Muscle of leg (tissue), 11 donors: ENCODE measurements around the gene SLC15A5. TPM values are rescaled to one million over a fixed set of nuclear protein-coding genes. Genes with fewer than 3 reads are reported as not detected.
A peak's percentile ranks its signal among the peaks of the same experiment; 100 is the strongest.

ENCODE experiments used
- DNase-seq: peaks from one replicate; pipeline ENCODE4 v3.0.0; 2013
- H3K27ac ChIP-seq: one replicate; pipeline ENCODE4 v1.5.1; 2013; ENCODE audit warnings: mild to moderate bottlenecking, low read length, control low read depth
- H3K27me3 ChIP-seq: one replicate; pipeline ENCODE4 v1.6.1; 2013; ENCODE audit warnings: low read length; ENCODE audit not compliant: control insufficient read depth, insufficient read depth
- H3K36me3 ChIP-seq: one replicate; pipeline ENCODE4 v1.6.1; 2013; ENCODE audit warnings: low read length; ENCODE audit not compliant: control insufficient read depth, insufficient read depth
- H3K4me1 ChIP-seq: one replicate; pipeline ENCODE4 v1.6.1; 2013; ENCODE audit warnings: low read length; ENCODE audit not compliant: control insufficient read depth, insufficient read depth
- H3K4me3 ChIP-seq: one replicate; pipeline ENCODE4 v1.5.1; 2013; ENCODE audit warnings: low read length, control low read depth
- H3K9me3 ChIP-seq: replicated peaks from 2 replicates; pipeline ENCODE4 v1.6.1; 2013; ENCODE audit warnings: low read depth, low read length; ENCODE audit not compliant: control insufficient read depth
- WGBS: methylation state at CpG from one replicate; pipeline ENCODE4 v1.1.5; 2013; ENCODE audit warnings: missing lambda C conversion rate; ENCODE audit not compliant: insufficient coverage; 5-methylcytosine and 5-hydroxymethylcytosine counted together
- polyA plus RNA-seq, 8 donors: library from polyadenylated mRNA; unstranded; fragments of 120-200 nt; gene quantifications; one replicate each; pipeline versions ENCODE4 v1.2.1 to v1.2.3, GENCODE V29; 2013; ENCODE audit warnings: inconsistent platforms in 1 of 8, low replicate concordance in 1 of 8; ENCODE audit not compliant: insufficient read length in 8 of 8, insufficient read depth in 1 of 8
- total RNA-seq: library from RNA; stranded (reverse); fragments of 120-200 nt; gene quantifications from one replicate; pipeline ENCODE4 v1.2.4, GENCODE V29; 2013

Gene SLC15A5
- total and polyA plus RNA-seq, 9 donors, result 0.04 TPM; not detected in 8

GRCh38 chr12:16229676-16230075 is 47.8 kb downstream of the SLC15A5 start:
- WGBS, result no CpG with 5 or more reads among the region's 1 CpG
- peaks cover 8% of the 10 kb centered on the region for H3K9me3 ChIP-seq
- H3K27ac ChIP-seq, result no peak overlapping the region
- DNase-seq, result no peak
- no peaks in the 10 kb centered on the region for H3K36me3 ChIP-seq
- no peak overlapping the region for H3K4me3 ChIP-seq
- H3K4me1 ChIP-seq, result no peaks in the 10 kb centered on the region
- no peaks in the 10 kb centered on the region for H3K27me3 ChIP-seq

- Histone ChIP-seq H3K9me3 (peaks cover 8% of the 10 kb centered on the region), H3K27me3 (no peaks in the 10 kb centered on the region), H3K4me1 (no peaks in the 10 kb centered on the region), H3K27ac (no peak overlapping the region), H3K4me3 (no peak overlapping the region), H3K36me3 (no peaks in the 10 kb centered on the region)
- WGBS, result 80% methylated on average over 2 of the region's 2 CpGs
- DNase-seq, result no peak
Measured at GRCh38 chr12:16228067-16228466, 49.4 kb downstream of the SLC15A5 start.

- WGBS, result 40% methylated on average over 2 of the region's 4 CpGs
- Histone ChIP-seq H3K4me1 (no peaks in the 10 kb centered on the region), H3K36me3 (no peaks in the 10 kb centered on the region), H3K4me3 (no peak overlapping the region), H3K27me3 (no peaks in the 10 kb centered on the region), H3K27ac (no peak overlapping the region), H3K9me3 (no peaks in the 10 kb centered on the region)
- DNase-seq, result no peak
Measured at GRCh38 chr12:16225692-16226091, 51.8 kb downstream of the SLC15A5 start.

- WGBS, result 100% methylated on average over 2 of the region's 3 CpGs
- H3K4me3 ChIP-seq, result no peak overlapping the region
- no peaks in the 10 kb centered on the region for H3K9me3 ChIP-seq
- H3K27me3 ChIP-seq, result no peaks in the 10 kb centered on the region
- no peak for DNase-seq
- no peaks in the 10 kb centered on the region for H3K36me3 ChIP-seq
- H3K4me1 ChIP-seq, result no peaks in the 10 kb centered on the region
- no peak overlapping the region for H3K27ac ChIP-seq
Measured at GRCh38 chr12:16224196-16224595, 53.3 kb downstream of the SLC15A5 start.

GRCh38 chr12:16221776-16222175 is 55.7 kb downstream of the SLC15A5 start:
- no CpG with 5 or more reads among the region's 2 CpGs for WGBS
- no peak for DNase-seq

GRCh38 chr12:16220120-16220519 is 57.4 kb downstream of the SLC15A5 start:
- no peak for DNase-seq
- no peaks in the 10 kb centered on the region for H3K4me1 ChIP-seq
- no peak overlapping the region for H3K4me3 ChIP-seq
- H3K9me3 ChIP-seq, result no peaks in the 10 kb centered on the region
- no peak overlapping the region for H3K27ac ChIP-seq
- no peaks in the 10 kb centered on the region for H3K36me3 ChIP-seq
- no peaks in the 10 kb centered on the region for H3K27me3 ChIP-seq

More at GRCh38 chr12:16221776-16222175, 55.7 kb downstream of the SLC15A5 start:
- Histone ChIP-seq H3K9me3 (no peaks in the 10 kb centered on the region), H3K27me3 (no peaks in the 10 kb centered on the region), H3K4me3 (no peak overlapping the region), H3K27ac (no peak overlapping the region), H3K36me3 (no peaks in the 10 kb centered on the region), H3K4me1 (no peaks in the 10 kb centered on the region)

- Histone ChIP-seq H3K36me3 (no peaks in the 10 kb centered on the region), H3K4me1 (no peaks in the 10 kb centered on the region), H3K4me3 (no peak overlapping the region), H3K27ac (peak overlapping the region; percentile 30), H3K27me3 (no peaks in the 10 kb centered on the region), H3K9me3 (no peaks in the 10 kb centered on the region)
- 87% methylated on average over 2 of the region's 6 CpGs for WGBS
- DNase-seq, result peak; percentile 63
Measured at GRCh38 chr12:16218934-16219751, 58.3 kb downstream of the SLC15A5 start.

GRCh38 chr12:16218234-16218633 is 59.3 kb downstream of the SLC15A5 start:
- no peaks in the 10 kb centered on the region for H3K4me1 ChIP-seq
- no peak overlapping the region for H3K4me3 ChIP-seq
- H3K36me3 ChIP-seq, result no peaks in the 10 kb centered on the region
- no peaks in the 10 kb centered on the region for H3K9me3 ChIP-seq
- WGBS, result no CpG with 5 or more reads among the region's 6 CpGs
- H3K27me3 ChIP-seq, result no peaks in the 10 kb centered on the region
- DNase-seq, result peak; percentile 67
- H3K27ac ChIP-seq, result peak overlapping the region; percentile 35

GRCh38 chr12:16211731-16212130 is 65.8 kb downstream of the SLC15A5 start:
- Histone ChIP-seq H3K27ac (no peak overlapping the region), H3K4me3 (no peak overlapping the region), H3K36me3 (no peaks in the 10 kb centered on the region), H3K27me3 (no peaks in the 10 kb centered on the region), H3K9me3 (no peaks in the 10 kb centered on the region), H3K4me1 (no peaks in the 10 kb centered on the region)
- no CpG with 5 or more reads among the region's 2 CpGs for WGBS
- no peak for DNase-seq

GRCh38 chr12:16198884-16199283 is 78.6 kb downstream of the SLC15A5 start:
- no peak for DNase-seq
- Histone ChIP-seq H3K4me3 (no peak overlapping the region), H3K9me3 (no peaks in the 10 kb centered on the region), H3K4me1 (no peaks in the 10 kb centered on the region), H3K27me3 (no peaks in the 10 kb centered on the region), H3K36me3 (no peaks in the 10 kb centered on the region), H3K27ac (no peak overlapping the region)
- 10% methylated on average over 2 of the region's 3 CpGs for WGBS
